ENCODE measurements around the gene NELL2. TPM values are rescaled to one million over a fixed set of nuclear protein-coding genes. Genes with fewer than 3 reads are reported as not detected.
A peak's percentile ranks its signal among the peaks of the same experiment; 100 is the strongest.

NELL2 gene
- total RNA-seq, 6 donors from 2014 or later, result 1.1 to 19.3 (median 4.2) TPM

GRCh38 chr12:44881197-44881596 lies 5.1 kb upstream of the NELL2 start:
- peaks cover 0 to 5% (median 4%) of the 10 kb centered on the region in 4 donors for H3K9me3 ChIP-seq
- peaks cover 0 to 8% (median 2%) of the 10 kb centered on the region in 4 donors for H3K27me3 ChIP-seq
- no peak for TF ChIP-seq CTCF (IDR thresholded peaks at IDR 0.05)
- TF ChIP-seq POLR2AphosphoS5 (IDR thresholded peaks at IDR 0.05), result no peak
- TF ChIP-seq EP300 (IDR thresholded peaks at IDR 0.05), result no peak
- no peak for TF ChIP-seq POLR2A (IDR thresholded peaks at IDR 0.05)
- H3K4me1 ChIP-seq, result peaks cover 9 to 10% (median 9%) of the 10 kb centered on the region in 4 donors
- no peak overlapping the region for H3K27ac ChIP-seq
- DNase-seq, result no peak
- ATAC-seq (ENCODE audit: low FRiP score in 2 of 2), result no peak
- no peak overlapping the region for H3K4me3 ChIP-seq
- 84 to 91% methylated on average over 1 of the region's 1 CpG for whole genome bisulfite sequencing, 2 donors
- H3K36me3 ChIP-seq, result no peaks in the 10 kb centered on the region

- WGBS, 2 donors, result 5 to 6% methylated on average over 25 to 42 of the region's 42 CpGs
- H3K27ac ChIP-seq, result peak overlapping the region in 1 of 4 donors; percentile 7
- ATAC-seq (ENCODE audit: low FRiP score in 2 of 2) (peak; percentile 56 to 71), DNase-seq (peak; percentile 22 to 84)
- TF ChIP-seq CTCF (IDR thresholded peaks at IDR 0.05) (no peak), POLR2A (IDR thresholded peaks at IDR 0.05) (no peak), POLR2AphosphoS5 (IDR thresholded peaks at IDR 0.05) (no peak), EP300 (IDR thresholded peaks at IDR 0.05) (no peak)
- peaks cover 22 to 26% (median 24%) of the 10 kb centered on the region in 4 donors for H3K4me1 ChIP-seq
- peak overlapping the region; percentile 36 to 61 (median 52) for H3K4me3 ChIP-seq
- H3K9me3 ChIP-seq, result peaks cover 0 to 4% (median 4%) of the 10 kb centered on the region in 4 donors
- peaks cover 0 to 19% (median 10%) of the 10 kb centered on the region in 4 donors for H3K27me3 ChIP-seq
- no peaks in the 10 kb centered on the region for H3K36me3 ChIP-seq
These were observed 662 bp upstream of the NELL2 start for GRCh38 chr12:44876544-44877410.

GRCh38 chr12:44875417-44875953 lies 630 bp downstream of the NELL2 start:
- Histone ChIP-seq H3K36me3 (no peaks in the 10 kb centered on the region), H3K4me3 (peak overlapping the region in 3 of 4 donors; percentile 48 to 61 (median 57)), H3K27me3 (peaks cover 0 to 19% (median 10%) of the 10 kb centered on the region in 4 donors), H3K4me1 (peaks cover 22 to 26% (median 24%) of the 10 kb centered on the region in 4 donors), H3K9me3 (no peaks in the 10 kb centered on the region), H3K27ac (no peak overlapping the region)
- 1 to 5% methylated on average over 25 to 27 of the region's 27 CpGs for WGBS, 2 donors
- peak; percentile 15 to 25 for ATAC-seq (ENCODE audit: low FRiP score in 2 of 2)
- TF ChIP-seq CTCF (IDR thresholded peaks at IDR 0.05) (no peak), POLR2A (IDR thresholded peaks at IDR 0.05) (no peak), POLR2AphosphoS5 (IDR thresholded peaks at IDR 0.05) (no peak), EP300 (IDR thresholded peaks at IDR 0.05) (no peak)
- DNase-seq, result peak in 1 of 2 donors; percentile 44

- DNase-seq (no peak), ATAC-seq (ENCODE audit: low FRiP score in 2 of 2) (peak in 1 of 2 donors; percentile 10)
- no peaks in the 10 kb centered on the region for H3K9me3 ChIP-seq
- H3K27ac ChIP-seq, result no peak overlapping the region
- peaks cover 22 to 26% (median 24%) of the 10 kb centered on the region in 4 donors for H3K4me1 ChIP-seq
- H3K27me3 ChIP-seq, result peaks cover 0 to 19% (median 10%) of the 10 kb centered on the region in 4 donors
- no peaks in the 10 kb centered on the region for H3K36me3 ChIP-seq
- H3K4me3 ChIP-seq, result peak overlapping the region in 3 of 4 donors; percentile 48 to 61 (median 57)
- no peak for TF ChIP-seq CTCF (IDR thresholded peaks at IDR 0.05)
- WGBS, 2 donors, result 3% methylated on average over 12 of the region's 12 CpGs
These were observed 1.1 kb downstream of the NELL2 start for GRCh38 chr12:44874981-44875416.

All from upper lobe of left lung (tissue), 6 donors.